ENCODE results near the gene GRM6.

GRM6 gene

GRCh38 chr5:178986326-178986960 lies 8.7 kb downstream of the GRM6 start:
- no peak for ATAC-seq
- no peak for TF ChIP-seq PATZ1 (CRISPR knock-in tag; IDR thresholded peaks at IDR 0.05; ENCODE audit: borderline replicate concordance)
- no peak for TF ChIP-seq PPARA (CRISPR knock-in tag; IDR thresholded peaks at IDR 0.05; ENCODE audit: borderline replicate concordance)
- no peak for TF ChIP-seq TCF4 (CRISPR knock-in tag; IDR thresholded peaks at IDR 0.05; ENCODE audit: borderline replicate concordance)
- TF ChIP-seq ARNTL (CRISPR knock-in tag; IDR thresholded peaks at IDR 0.05; ENCODE audit: borderline replicate concordance, low read depth), result no peak

- TF ChIP-seq ESRRG (CRISPR knock-in tag; IDR thresholded peaks at IDR 0.05) (no peak), CREB5 (CRISPR knock-in tag; IDR thresholded peaks at IDR 0.05; ENCODE audit: low read depth) (no peak), CSDC2 (CRISPR knock-in tag; IDR thresholded peaks at IDR 0.05) (no peak), ZC3H10 (CRISPR knock-in tag; IDR thresholded peaks at IDR 0.05) (no peak), POU6F1 (CRISPR knock-in tag; IDR thresholded peaks at IDR 0.05; ENCODE audit: borderline replicate concordance, low read depth) (no peak), ZFP30 (CRISPR knock-in tag; IDR thresholded peaks at IDR 0.05) (no peak), TSHZ2 (CRISPR knock-in tag; IDR thresholded peaks at IDR 0.05) (no peak), RARB (CRISPR knock-in tag; IDR thresholded peaks at IDR 0.05) (no peak), TOX (CRISPR knock-in tag; IDR thresholded peaks at IDR 0.05; ENCODE audit: borderline replicate concordance) (no peak), PPARA (CRISPR knock-in tag; IDR thresholded peaks at IDR 0.05; ENCODE audit: borderline replicate concordance) (no peak), ISL1 (CRISPR knock-in tag; IDR thresholded peaks at IDR 0.05) (no peak), ZNF8 (CRISPR knock-in tag; IDR thresholded peaks at IDR 0.05) (no peak)
- ATAC-seq, result no peak
These were observed 10.7 kb downstream of the GRM6 start for GRCh38 chr5:178984145-178985072.

GRCh38 chr5:178983728-178984127 lies 11.4 kb downstream of the GRM6 start:
- TF ChIP-seq ISL1 (CRISPR knock-in tag; IDR thresholded peaks at IDR 0.05) (no peak), GLIS3 (CRISPR knock-in tag; IDR thresholded peaks at IDR 0.05) (no peak), ZFP3 (CRISPR knock-in tag; IDR thresholded peaks at IDR 0.05) (no peak), CREB5 (CRISPR knock-in tag; IDR thresholded peaks at IDR 0.05; ENCODE audit: low read depth) (no peak), ARNTL (CRISPR knock-in tag; IDR thresholded peaks at IDR 0.05; ENCODE audit: borderline replicate concordance, low read depth) (no peak), ZC3H10 (CRISPR knock-in tag; IDR thresholded peaks at IDR 0.05) (no peak), TOX (CRISPR knock-in tag; IDR thresholded peaks at IDR 0.05; ENCODE audit: borderline replicate concordance) (no peak), ESRRG (CRISPR knock-in tag; IDR thresholded peaks at IDR 0.05) (no peak), SNAI2 (CRISPR knock-in tag; IDR thresholded peaks at IDR 0.05) (no peak), RARB (CRISPR knock-in tag; IDR thresholded peaks at IDR 0.05) (no peak), CSRNP3 (CRISPR knock-in tag; IDR thresholded peaks at IDR 0.05) (no peak), BACH2 (CRISPR knock-in tag; IDR thresholded peaks at IDR 0.05; ENCODE audit: borderline replicate concordance) (no peak), PATZ1 (CRISPR knock-in tag; IDR thresholded peaks at IDR 0.05; ENCODE audit: borderline replicate concordance) (no peak)
- no peak for ATAC-seq
